Heart right ventricle (tissue), 16 donors: Measurements from ENCODE around the gene SP100. TPM values are rescaled to one million over a fixed set of nuclear protein-coding genes. Genes with fewer than 3 reads are reported as not detected.
"Not testable (repeated sequence)": the region's sequence is repeated elsewhere in the genome, so short reads cannot be mapped to it uniquely, and the experiment has no call there.

ENCODE experiments used
- ATAC-seq, 8 donors: fragments of 200-7000 bp; cut with Tn5 transposase; one replicate each; pipeline ENCODE4 v1.9.1; 2020; ENCODE audit warnings: mild to moderate bottlenecking in 8 of 8, moderate library complexity in 8 of 8, moderate number of reproducible peaks in 1 of 8
- DNase-seq, 2 donors: peaks; one replicate each; pipeline ENCODE4 v3.0.0-alpha.2; 2020
- H3K27ac ChIP-seq, 10 donors: fragments of 200-600 bp; sonication (generic) in 2 of 10; one replicate each; pipeline versions ENCODE4 v1.5.0 to v1.8.0; 2020 to 2022; ENCODE audit warnings: mild to moderate bottlenecking in 3 of 10
- H3K27me3 ChIP-seq, 7 donors: fragments of 200-600 bp; one replicate each; pipeline ENCODE4 v1.8.0; 2021 to 2022; ENCODE audit warnings: mild to moderate bottlenecking in 2 of 7
- H3K36me3 ChIP-seq, 9 donors: fragments of 200-600 bp; sonication (generic) in 1 of 9; one replicate each; pipeline versions ENCODE4 v1.5.0 to v1.8.0; 2020 to 2022; ENCODE audit warnings: mild to moderate bottlenecking in 2 of 9
- H3K4me1 ChIP-seq, 9 donors: fragments of 200-600 bp; sonication (generic) in 1 of 9; one replicate each; pipeline versions ENCODE4 v1.5.0 to v1.8.0; 2020 to 2022; ENCODE audit warnings: mild to moderate bottlenecking in 4 of 9
- H3K4me3 ChIP-seq, 10 donors: fragments of 200-600 bp; sonication (generic) in 2 of 10; one replicate each; pipeline versions ENCODE4 v1.5.0 to v1.8.0; 2020 to 2022; ENCODE audit warnings: mild to moderate bottlenecking in 7 of 10, moderate library complexity in 2 of 10
- H3K9me3 ChIP-seq, 11 donors: fragments of 200-600 bp in 10 of 11; sonication (generic) in 2 of 11; one replicate each; pipeline versions ENCODE4 v1.5.0 to v1.8.0; 2013 to 2022; ENCODE audit warnings: mild to moderate bottlenecking in 2 of 11, control low read depth in 1 of 11, moderate library complexity in 1 of 11
- WGBS, 2 donors: extraction: QIAGEN DNeasy Blood & Tissue Kit; methylation state at CpG; one replicate each; pipeline ENCODE4 v1.1.7; 2013; ENCODE audit warnings: inconsistent platforms in 1 of 2; 5-methylcytosine and 5-hydroxymethylcytosine counted together
- intact Hi-C, 10 donors: fragments of 100-400 bp; cut with DNase I; formaldehyde crosslinking; loops; one replicate each; pipeline versions ENCODE4 v1.11.1 to v1.14.2; 2022
- polyA plus RNA-seq, 2 donors: library from polyadenylated mRNA; stranded (reverse); fragments of 200-250 nt; gene quantifications; one replicate each; pipeline ENCODE4 v1.2.3, GENCODE V29; 2013
- total RNA-seq, 10 donors: library from RNA; stranded (reverse); fragmentation: NEBNext Ultra II Directional in 3 of 10; extraction: Animal tissue kit (Norgen Biotek cat#: 25700) in 3 of 10; gene quantifications; one replicate each; pipeline versions ENCODE4 v1.2.1 to v1.2.4, GENCODE V29; 2021 to 2023
- TF ChIP-seq, protein P1 (sequence below), 9 donors: fragments of 200-600 bp; sonication (generic) in 2 of 9; IDR thresholded peaks; one replicate each; pipeline versions ENCODE4 v1.5.0 to v1.8.0; 2021 to 2022; ENCODE audit warnings: antibody characterized with exemption in 9 of 9, mild to moderate bottlenecking in 5 of 9, moderate library complexity in 1 of 9
- donor health status: Arrhythmogenic right ventricular cardiomyopathy.
- donor health status: ischemic (EF 13 %, LVEDD 7.1; RV severe dilation, severe dysfunction).
- donor health status: healthy with polysubstance abuse.
- donor health status: DM: no; HTN: yes; CAD: no.
- donor health status: DM: no; HTN: no; CAD: no.
- donor health status: ischemic (EF 25% LVEDD 6.9; RV normal size, moderate dysfunction).
- donor health status: ischemic (EF 25% LVEDD 5.7; RV mildly dilated, moderate dysfunction).
- donor health status: healthy.
- donor health status: DM: yes; HTN: yes; CAD: no.
- donor health status: Ischemic cardiomyopathy.
- donor health status: ischemic (EF 35%, LVEDD 5.7; RV mildly dilated, moderate dysfunction).
- donor health status: nonischemic (EF 11% LVEDD 7.7; RV severe dilation, severe dysfunction).
- donor health status: DM: yes; HTN: yes; CAD: no.
- donor health status: PGD.
- donor health status: ischemic (EF 29% LVEDD 5.4; RV normal size, mild dysfunction).
- donor health status: nonischemic (EF 23%, LVEDD 6.1; RV moderate dilation, normal function).

SP100 gene
- total and polyA plus RNA-seq, 12 donors = 20.3 to 123 (median 57.7) TPM

DNA sequence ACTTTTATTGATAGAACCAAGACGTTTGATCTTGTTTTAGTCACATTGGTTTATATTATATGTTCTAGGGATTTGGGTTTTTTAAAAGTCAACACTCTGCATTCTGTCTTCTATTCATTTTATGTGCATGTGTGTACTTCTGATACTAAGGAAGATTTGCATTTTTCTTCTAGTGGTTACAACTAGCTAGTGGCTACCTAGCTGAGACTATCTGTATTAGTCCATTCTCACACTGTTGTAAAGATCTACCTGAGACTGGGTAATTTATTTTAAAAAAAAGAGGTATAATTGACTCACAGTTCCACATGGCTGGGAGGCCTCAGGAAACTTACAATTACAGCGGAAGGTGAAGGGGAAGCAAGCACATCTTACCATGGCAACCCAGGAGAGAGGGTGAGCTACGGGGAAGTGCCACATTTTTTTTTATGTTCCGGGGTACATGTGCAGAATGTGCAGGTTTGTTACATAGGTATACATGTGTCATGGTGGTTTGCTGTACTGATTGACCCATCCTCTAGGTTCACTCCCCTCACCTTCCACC lies 69.9 kb downstream of the SP100 start:
- Histone ChIP-seq H3K27ac (no peak overlapping the region), H3K4me1 (no peaks in the 10 kb centered on the region), H3K36me3 (peaks cover 0 to 89% (median 15%) of the 10 kb centered on the region in 9 donors), H3K4me3 (no peak overlapping the region), H3K9me3 (peaks cover 0 to 25% (median 0%) of the 10 kb centered on the region in 11 donors), H3K27me3 (no peaks in the 10 kb centered on the region)
- TF ChIP-seq, protein P1, sequence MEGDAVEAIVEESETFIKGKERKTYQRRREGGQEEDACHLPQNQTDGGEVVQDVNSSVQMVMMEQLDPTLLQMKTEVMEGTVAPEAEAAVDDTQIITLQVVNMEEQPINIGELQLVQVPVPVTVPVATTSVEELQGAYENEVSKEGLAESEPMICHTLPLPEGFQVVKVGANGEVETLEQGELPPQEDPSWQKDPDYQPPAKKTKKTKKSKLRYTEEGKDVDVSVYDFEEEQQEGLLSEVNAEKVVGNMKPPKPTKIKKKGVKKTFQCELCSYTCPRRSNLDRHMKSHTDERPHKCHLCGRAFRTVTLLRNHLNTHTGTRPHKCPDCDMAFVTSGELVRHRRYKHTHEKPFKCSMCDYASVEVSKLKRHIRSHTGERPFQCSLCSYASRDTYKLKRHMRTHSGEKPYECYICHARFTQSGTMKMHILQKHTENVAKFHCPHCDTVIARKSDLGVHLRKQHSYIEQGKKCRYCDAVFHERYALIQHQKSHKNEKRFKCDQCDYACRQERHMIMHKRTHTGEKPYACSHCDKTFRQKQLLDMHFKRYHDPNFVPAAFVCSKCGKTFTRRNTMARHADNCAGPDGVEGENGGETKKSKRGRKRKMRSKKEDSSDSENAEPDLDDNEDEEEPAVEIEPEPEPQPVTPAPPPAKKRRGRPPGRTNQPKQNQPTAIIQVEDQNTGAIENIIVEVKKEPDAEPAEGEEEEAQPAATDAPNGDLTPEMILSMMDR (IDR thresholded peaks at IDR 0.05) = no peak
- WGBS, 2 donors = 82 to 96% methylated on average over 4 of the region's 4 CpGs
- DNase-seq = no peak
- intact Hi-C loops = no loop called here
- ATAC-seq = no peak

DNA sequence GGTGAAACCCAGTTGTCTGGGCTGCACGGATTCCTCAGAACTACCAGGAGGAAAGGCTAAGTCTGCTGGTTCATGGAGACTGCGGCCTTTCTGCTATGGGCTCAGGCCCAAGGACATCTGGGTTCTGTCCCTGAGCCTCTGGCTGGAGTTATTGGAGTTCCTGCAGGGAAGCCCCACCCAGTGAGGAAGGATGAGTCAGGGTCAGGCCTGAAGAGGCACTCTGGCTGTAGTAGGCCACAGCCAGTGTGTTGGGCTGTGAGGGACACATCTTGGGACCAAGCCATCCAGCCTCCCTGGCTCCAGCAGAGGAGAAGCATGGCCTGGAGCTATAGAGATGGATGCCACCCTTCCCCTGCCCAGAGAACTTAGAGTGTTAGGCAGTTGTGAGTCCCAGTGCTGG lies 75.2 kb downstream of the SP100 start:
- intact Hi-C loops, H3K4me1 ChIP-seq, H3K4me3 ChIP-seq, H3K27ac ChIP-seq, H3K27me3 ChIP-seq: not testable (repeated sequence)
- H3K36me3 ChIP-seq = peaks cover 0 to 97% (median 29%) of the 10 kb centered on the region in 9 donors
- peak in 1 of 8 donors; percentile 47 for ATAC-seq
- H3K9me3 ChIP-seq = peaks cover 0 to 24% (median 0%) of the 10 kb centered on the region in 11 donors
- WGBS, 2 donors = 61 to 84% methylated on average over 2 of the region's 2 CpGs
- peak in 1 of 2 donors; percentile 10 for DNase-seq

DNA sequence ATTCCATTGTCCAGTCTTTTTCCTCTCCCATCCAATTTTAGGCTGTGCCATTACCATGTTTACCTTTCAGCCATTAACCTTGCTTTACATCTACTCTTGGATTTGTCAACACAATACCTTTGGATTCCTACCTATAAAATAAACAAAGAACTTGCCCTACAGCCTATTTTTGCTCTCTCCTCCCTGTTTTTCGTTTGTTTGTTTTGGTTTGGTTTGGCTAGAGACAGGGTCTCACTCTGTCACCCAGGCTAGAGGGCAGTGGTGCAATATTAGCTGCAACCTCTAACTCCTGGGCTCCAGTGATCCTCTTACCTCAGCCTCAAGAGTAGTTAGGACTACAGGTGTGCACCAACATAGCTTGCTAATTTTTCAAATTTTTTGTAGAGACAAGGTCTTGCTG lies 76.1 kb downstream of the SP100 start:
- intact Hi-C loops = no loop called here
- 41 to 61% methylated on average over 1 of the region's 1 CpG for WGBS, 2 donors
- no peak for ATAC-seq
- TF ChIP-seq, protein P1 (IDR thresholded peaks at IDR 0.05) = no peak
- Histone ChIP-seq H3K36me3 (peaks cover 0 to 96% (median 29%) of the 10 kb centered on the region in 9 donors), H3K27ac (no peak overlapping the region), H3K4me3 (no peak overlapping the region), H3K9me3 (peaks cover 0 to 19% (median 0%) of the 10 kb centered on the region in 11 donors), H3K27me3 (no peaks in the 10 kb centered on the region), H3K4me1 (peaks cover 0 to 11% (median 0%) of the 10 kb centered on the region in 9 donors)
- no peak for DNase-seq

DNA sequence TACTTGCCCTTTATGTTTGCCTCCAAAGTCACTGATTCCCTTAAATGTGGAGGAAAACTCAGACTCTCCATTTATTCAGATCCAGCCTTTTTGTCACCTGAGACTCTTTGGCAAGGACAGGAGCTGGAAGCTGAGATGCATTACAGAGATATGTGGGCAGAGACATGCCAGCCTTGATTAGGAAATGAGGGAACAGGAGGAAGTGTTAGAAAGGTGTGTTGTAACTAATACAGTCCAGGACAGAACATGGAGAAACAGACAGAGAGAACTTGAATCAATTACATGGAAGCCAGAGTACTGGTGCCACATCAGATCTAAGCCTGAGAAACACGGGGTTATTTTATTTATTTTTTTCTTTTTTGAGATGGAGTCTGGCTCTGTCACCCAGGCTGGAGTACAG lies 79.0 kb downstream of the SP100 start:
- Histone ChIP-seq H3K27me3 (no peaks in the 10 kb centered on the region), H3K9me3 (peaks cover 0 to 6% (median 0%) of the 10 kb centered on the region in 11 donors), H3K36me3 (peaks cover 0 to 94% (median 37%) of the 10 kb centered on the region in 9 donors), H3K4me1 (peaks cover 0 to 11% (median 0%) of the 10 kb centered on the region in 9 donors), H3K4me3 (no peak overlapping the region), H3K27ac (no peak overlapping the region)
- WGBS, 2 donors = 74 to 83% methylated on average over 1 of the region's 1 CpG
- ATAC-seq (no peak), DNase-seq (no peak)
- TF ChIP-seq, protein P1 (IDR thresholded peaks at IDR 0.05) = no peak
- intact Hi-C loops = no loop called here

DNA sequence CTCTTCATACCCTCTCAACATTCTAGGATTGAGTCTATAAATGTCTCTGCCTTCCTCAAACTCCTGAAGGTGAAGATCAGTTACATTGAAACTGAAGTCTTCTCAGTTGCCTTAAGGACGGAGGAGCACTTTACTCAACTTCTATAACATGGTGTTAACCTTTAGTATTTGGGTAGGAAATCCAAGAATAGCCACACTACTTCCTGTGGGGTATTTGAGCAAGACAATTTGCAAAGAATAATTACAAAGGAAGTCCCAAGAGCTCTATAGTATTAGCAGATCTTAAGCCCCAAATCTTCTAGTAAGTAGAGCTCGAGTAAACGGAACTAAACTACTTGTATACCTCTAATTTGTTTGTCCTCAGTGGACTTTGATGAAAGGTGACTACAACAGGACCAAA lies 80.9 kb downstream of the SP100 start:
- 72% methylated on average over 3 of the region's 3 CpGs for WGBS, 2 donors
- ATAC-seq = no peak
- Histone ChIP-seq H3K36me3 (peaks cover 0 to 94% (median 35%) of the 10 kb centered on the region in 9 donors), H3K4me3 (no peak overlapping the region), H3K9me3 (no peaks in the 10 kb centered on the region), H3K4me1 (peaks cover 0 to 11% (median 0%) of the 10 kb centered on the region in 9 donors), H3K27ac (peak overlapping the region in 1 of 10 donors; percentile 23), H3K27me3 (no peaks in the 10 kb centered on the region)
- intact Hi-C loops = no loop called here
- DNase-seq = no peak
- TF ChIP-seq, protein P1 (IDR thresholded peaks at IDR 0.05) = no peak
